IMR-90 (cell line): Measurements from ENCODE around the gene ZNHIT6. TPM values are rescaled to one million over a fixed set of nuclear protein-coding genes. Genes with fewer than 3 reads are reported as not detected.
"Not testable (repeated sequence)": the region's sequence is repeated elsewhere in the genome, so short reads cannot be mapped to it uniquely, and the experiment has no call there.

Source experiments
- ATAC-seq: fragments of 200-7000 bp; cut with Tn5 transposase; 2 replicates; pipeline ENCODE4 v1.9.1; 2020; ENCODE audit warnings: low read depth, mild to moderate bottlenecking, moderate library complexity
- BruUV-seq: library from RNA; stranded (reverse); fragments of 400-500 nt; replicated peaks from 2 replicates; lab custom pipeline; 2021; lab: Mats Ljungman, UMichigan
- CTCF ChIA-PET: fragments of 300-600 bp; formaldehyde crosslinking; extraction: SDS; loops from one replicate; lab custom pipeline; 2021; ENCODE audit warnings: antibody characterized with exemption; lab: Yijun Ruan, JAX
- POLR2A ChIA-PET: fragments of 300-600 bp; sonication (Branson Sonifier 250); formaldehyde crosslinking; loops from one replicate; lab custom pipeline; 2022; ENCODE audit warnings: antibody characterized with exemption; ENCODE audit not compliant: unreplicated experiment; lab: Charles Lee
- DNase-seq: peaks from one replicate; pipeline ENCODE4 v3.0.0; 2013
- H2AFZ ChIP-seq: replicated peaks from 2 replicates; pipeline ENCODE3; 2013; ENCODE audit warnings: low read length, mild to moderate bottlenecking; ENCODE audit not compliant: poor library complexity
- H2AK5ac ChIP-seq: 2 replicates; pipeline ENCODE4 v1.6.1; 2013; ENCODE audit warnings: low read depth, low read length, inconsistent platforms
- H2AK9ac ChIP-seq: replicated peaks from 2 replicates; pipeline ENCODE3; 2013; ENCODE audit warnings: mild to moderate bottlenecking, low read depth, low read length, moderate library complexity; ENCODE audit not compliant: poor library complexity
- H2BK120ac ChIP-seq: 2 replicates; pipeline ENCODE4 v1.6.1; 2013; ENCODE audit warnings: low read depth, low read length, inconsistent platforms
- H2BK15ac ChIP-seq: 3 replicates; pipeline ENCODE4 v1.6.1; 2013; ENCODE audit warnings: low read depth, low read length, inconsistent platforms
- H2BK20ac ChIP-seq: 2 replicates; pipeline ENCODE4 v1.6.1; 2013; ENCODE audit warnings: low read depth, mild to moderate bottlenecking, inconsistent platforms, low read length, moderate library complexity
- H2BK5ac ChIP-seq: 2 replicates; pipeline ENCODE4 v1.6.1; 2013; ENCODE audit warnings: mild to moderate bottlenecking, low read depth, low read length, inconsistent platforms; ENCODE audit not compliant: poor library complexity, severe bottlenecking
- H3K14ac ChIP-seq: replicated peaks from 2 replicates; pipeline ENCODE4 v1.6.1; 2013; ENCODE audit warnings: low read depth, low read length, inconsistent platforms
- H3K18ac ChIP-seq: 2 replicates; pipeline ENCODE4 v1.6.1; 2013; ENCODE audit warnings: low read depth, low read length, control low read depth
- H3K23ac ChIP-seq: 2 replicates; pipeline ENCODE4 v1.6.1; 2013; ENCODE audit warnings: low read depth, low read length, inconsistent platforms
- H3K27ac ChIP-seq: 2 replicates; pipeline ENCODE4 v1.5.1; 2013; ENCODE audit warnings: mild to moderate bottlenecking, control low read depth, low read length; ENCODE audit not compliant: insufficient read depth
- H3K27me3 ChIP-seq: 2 replicates; pipeline ENCODE4 v1.6.1; 2013; ENCODE audit warnings: low read length; ENCODE audit not compliant: control insufficient read depth, insufficient read depth
- H3K36me3 ChIP-seq: 2 replicates; pipeline ENCODE4 v1.6.1; 2013; ENCODE audit warnings: low read length, mixed read lengths; ENCODE audit not compliant: control insufficient read depth, insufficient read depth
- H3K4ac ChIP-seq: 2 replicates; pipeline ENCODE4 v1.6.1; 2013; ENCODE audit warnings: low read depth, low read length, inconsistent platforms
- H3K4me1 ChIP-seq: 2 replicates; pipeline ENCODE4 v1.6.1; 2013; ENCODE audit warnings: low read length, mixed read lengths; ENCODE audit not compliant: control insufficient read depth, insufficient read depth
- H3K4me2 ChIP-seq: 2 replicates; pipeline ENCODE4 v1.6.1; 2013; ENCODE audit warnings: low read depth, mild to moderate bottlenecking, control low read depth, low read length, moderate library complexity
- H3K4me3 ChIP-seq: 2 replicates; pipeline ENCODE4 v1.5.1; 2013; ENCODE audit warnings: low read depth, mild to moderate bottlenecking, control low read depth, low read length, moderate library complexity; ENCODE audit not compliant: insufficient read depth
- H3K56ac ChIP-seq: 2 replicates; pipeline ENCODE4 v1.6.1; 2013; ENCODE audit warnings: low read length, inconsistent platforms; ENCODE audit not compliant: insufficient read depth; ENCODE audit errors: extremely low read depth
- H3K79me1 ChIP-seq, 2 experiments: 2 replicates each; pipeline ENCODE4 v1.6.1; 2013; ENCODE audit warnings: low read length in 2 of 2, inconsistent platforms in 1 of 2, low read depth in 1 of 2
- H3K9ac ChIP-seq: 2 replicates; pipeline ENCODE4 v1.6.1; 2013; ENCODE audit warnings: low read depth, low read length, control low read depth
- H3K9me1 ChIP-seq: 2 replicates; pipeline ENCODE4 v1.6.1; 2013; ENCODE audit warnings: low read length, inconsistent platforms; ENCODE audit not compliant: insufficient read depth
- H3K9me3 ChIP-seq: 2 replicates; pipeline ENCODE4 v1.6.1; 2013; ENCODE audit warnings: low read length; ENCODE audit not compliant: control insufficient read depth, insufficient read depth
- H4K20me1 ChIP-seq: 2 replicates; pipeline ENCODE4 v1.6.1; 2013; ENCODE audit warnings: low read length, inconsistent platforms; ENCODE audit not compliant: insufficient read depth
- H4K5ac ChIP-seq: 2 replicates; pipeline ENCODE4 v1.6.1; 2013; ENCODE audit warnings: mild to moderate bottlenecking, low read depth, low read length, control low read depth
- H4K8ac ChIP-seq, 2 experiments: 2 replicates each; pipeline ENCODE4 v1.6.1; 2013; ENCODE audit warnings: low read depth in 2 of 2, low read length in 2 of 2, control low read depth in 1 of 2, inconsistent platforms in 1 of 2
- H4K91ac ChIP-seq: 2 replicates; pipeline ENCODE4 v1.6.1; 2013; ENCODE audit warnings: low read depth, low read length, inconsistent platforms; ENCODE audit not compliant: insufficient read depth
- CHD1 ChIP-seq: IDR thresholded peaks from 2 replicates; pipeline ENCODE4 v1.6.1; 2012; ENCODE audit warnings: low read depth, low read length, improper control_type of control experiment
- NFE2L2 ChIP-seq: fragments of 150-350 bp; IDR thresholded peaks from 2 replicates; pipeline ENCODE4 v1.6.1; 2016; ENCODE audit warnings: low read depth, mild to moderate bottlenecking, low read length
- RAD21 ChIP-seq: IDR thresholded peaks from 2 replicates; pipeline ENCODE4 v1.6.1; 2012; ENCODE audit warnings: low read length, improper control_type of control experiment
- WGBS, 2 experiments: methylation state at CpG; one replicate each; pipeline versions ENCODE4 v1.1.5 to v1.1.7; 2013; ENCODE audit warnings: missing lambda C conversion rate in 2 of 2; ENCODE audit not compliant: insufficient read length in 1 of 2; ENCODE audit errors: extremely low coverage in 2 of 2; 5-methylcytosine and 5-hydroxymethylcytosine counted together
- dilution Hi-C: fragments of 300-500 bp; cut with HindIII; formaldehyde crosslinking; loops from one replicate; pipeline ENCODE4 v1.14.3; 2018; ENCODE audit warnings: low sequenced_read_pairs; ENCODE audit not compliant: unreplicated experiment
- in situ Hi-C: fragments of 300-500 bp; cut with MboI; formaldehyde crosslinking; loops from 3 replicates; pipeline ENCODE4 v1.14.3; 2019; ENCODE audit warnings: low sequenced_read_pairs, inconsistent platforms, mixed read lengths
- intact Hi-C: fragments of 100-400 bp; cut with micrococcal nuclease; formaldehyde crosslinking; loops from 2 replicates; pipeline ENCODE4 v1.10.0; 2022
- polyA plus RNA-seq, 3 experiments: library from polyadenylated mRNA; depleted of rRNA; stranded (reverse); fragments of >200 nt; gene quantifications; 2 replicates each; pipeline ENCODE4 v1.2.3, GENCODE V29; 2012; ENCODE audit warnings: low replicate concordance in 1 of 3
- total RNA-seq: library from RNA; depleted of rRNA; stranded (reverse); fragments of >200 nt; gene quantifications from 2 replicates; pipeline ENCODE4 v1.2.3, GENCODE V29; 2012
- TF ChIP-seq, protein P1 (sequence below): conservative IDR thresholded peaks from 2 replicates; pipeline ENCODE4 v1.5.1; 2012; ENCODE audit warnings: mild to moderate bottlenecking, low read depth, low read length, improper control_type of control experiment

The ZNHIT6 gene
- total and polyA plus RNA-seq, 2 of the 4 experiments (the other 2 are of a cell fraction): 9.0 to 13.7 TPM

DNA sequence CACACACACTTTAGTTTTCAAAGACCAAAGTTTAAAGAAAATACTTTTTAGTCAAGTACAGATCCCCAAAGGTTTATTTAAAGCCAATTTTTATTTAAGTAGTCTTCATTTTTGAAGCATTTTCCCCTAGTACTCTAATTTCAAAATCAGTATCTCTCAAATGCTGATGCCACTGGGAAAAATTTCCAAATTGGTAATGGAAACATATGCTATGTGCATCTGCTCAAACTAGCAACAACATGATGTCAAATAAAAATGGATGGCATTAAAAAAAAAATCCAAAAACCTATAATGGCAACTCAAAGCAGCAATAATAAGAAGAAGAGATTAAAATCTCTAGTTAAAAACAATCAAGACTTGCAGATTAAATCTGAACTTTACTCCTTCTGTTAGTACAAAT, 58.6 kb downstream of the ZNHIT6 start:
- no peaks in the 10 kb centered on the region for H4K20me1 ChIP-seq
- ChIA-PET CTCF (no interaction called here), POLR2A (no interaction called here)
- peaks cover 5% of the 10 kb centered on the region for H3K9me3 ChIP-seq
- no peak overlapping the region for H4K5ac ChIP-seq
- no peak overlapping the region for H2BK20ac ChIP-seq
- intact Hi-C loops: no loop called here
- H3K4ac ChIP-seq: no peak overlapping the region
- no peak overlapping the region for H4K8ac ChIP-seq
- ATAC-seq (no peak), DNase-seq (no peak)
- peaks cover 0 to 16% of the 10 kb centered on the region in 2 experiments; a peak in 3 of 4 replicates for H3K79me1 ChIP-seq
- H3K18ac ChIP-seq: no peak overlapping the region
- in situ Hi-C loops: no loop called here
- peaks cover 4% of the 10 kb centered on the region for H3K4me1 ChIP-seq
- H3K9ac ChIP-seq: no peak overlapping the region
- peaks cover 6% of the 10 kb centered on the region for H3K36me3 ChIP-seq
- H3K4me2 ChIP-seq: no peak overlapping the region
- H3K27me3 ChIP-seq: no peaks in the 10 kb centered on the region
- no peak overlapping the region for H3K23ac ChIP-seq
- dilution Hi-C loops: no loop called here
- no peak overlapping the region for H3K14ac ChIP-seq
- peaks cover 5% of the 10 kb centered on the region for H3K9me1 ChIP-seq
- no peak overlapping the region for H2BK15ac ChIP-seq
- no peak overlapping the region for H2AFZ ChIP-seq
- no peak overlapping the region for H3K27ac ChIP-seq
- H3K56ac ChIP-seq: no peak overlapping the region
- BruUV-seq: no TSS peak
- no peak overlapping the region for H2BK5ac ChIP-seq
- H4K91ac ChIP-seq: no peak overlapping the region
- H2AK9ac ChIP-seq: no peak overlapping the region
- no peak overlapping the region for H2BK120ac ChIP-seq
- TF ChIP-seq NFE2L2: no peak
- TF ChIP-seq, protein P1, sequence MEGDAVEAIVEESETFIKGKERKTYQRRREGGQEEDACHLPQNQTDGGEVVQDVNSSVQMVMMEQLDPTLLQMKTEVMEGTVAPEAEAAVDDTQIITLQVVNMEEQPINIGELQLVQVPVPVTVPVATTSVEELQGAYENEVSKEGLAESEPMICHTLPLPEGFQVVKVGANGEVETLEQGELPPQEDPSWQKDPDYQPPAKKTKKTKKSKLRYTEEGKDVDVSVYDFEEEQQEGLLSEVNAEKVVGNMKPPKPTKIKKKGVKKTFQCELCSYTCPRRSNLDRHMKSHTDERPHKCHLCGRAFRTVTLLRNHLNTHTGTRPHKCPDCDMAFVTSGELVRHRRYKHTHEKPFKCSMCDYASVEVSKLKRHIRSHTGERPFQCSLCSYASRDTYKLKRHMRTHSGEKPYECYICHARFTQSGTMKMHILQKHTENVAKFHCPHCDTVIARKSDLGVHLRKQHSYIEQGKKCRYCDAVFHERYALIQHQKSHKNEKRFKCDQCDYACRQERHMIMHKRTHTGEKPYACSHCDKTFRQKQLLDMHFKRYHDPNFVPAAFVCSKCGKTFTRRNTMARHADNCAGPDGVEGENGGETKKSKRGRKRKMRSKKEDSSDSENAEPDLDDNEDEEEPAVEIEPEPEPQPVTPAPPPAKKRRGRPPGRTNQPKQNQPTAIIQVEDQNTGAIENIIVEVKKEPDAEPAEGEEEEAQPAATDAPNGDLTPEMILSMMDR: no peak
- no peak for TF ChIP-seq RAD21
- TF ChIP-seq CHD1: no peak
- H3K4me3 ChIP-seq: no peak overlapping the region
- H2AK5ac ChIP-seq: no peak overlapping the region

DNA sequence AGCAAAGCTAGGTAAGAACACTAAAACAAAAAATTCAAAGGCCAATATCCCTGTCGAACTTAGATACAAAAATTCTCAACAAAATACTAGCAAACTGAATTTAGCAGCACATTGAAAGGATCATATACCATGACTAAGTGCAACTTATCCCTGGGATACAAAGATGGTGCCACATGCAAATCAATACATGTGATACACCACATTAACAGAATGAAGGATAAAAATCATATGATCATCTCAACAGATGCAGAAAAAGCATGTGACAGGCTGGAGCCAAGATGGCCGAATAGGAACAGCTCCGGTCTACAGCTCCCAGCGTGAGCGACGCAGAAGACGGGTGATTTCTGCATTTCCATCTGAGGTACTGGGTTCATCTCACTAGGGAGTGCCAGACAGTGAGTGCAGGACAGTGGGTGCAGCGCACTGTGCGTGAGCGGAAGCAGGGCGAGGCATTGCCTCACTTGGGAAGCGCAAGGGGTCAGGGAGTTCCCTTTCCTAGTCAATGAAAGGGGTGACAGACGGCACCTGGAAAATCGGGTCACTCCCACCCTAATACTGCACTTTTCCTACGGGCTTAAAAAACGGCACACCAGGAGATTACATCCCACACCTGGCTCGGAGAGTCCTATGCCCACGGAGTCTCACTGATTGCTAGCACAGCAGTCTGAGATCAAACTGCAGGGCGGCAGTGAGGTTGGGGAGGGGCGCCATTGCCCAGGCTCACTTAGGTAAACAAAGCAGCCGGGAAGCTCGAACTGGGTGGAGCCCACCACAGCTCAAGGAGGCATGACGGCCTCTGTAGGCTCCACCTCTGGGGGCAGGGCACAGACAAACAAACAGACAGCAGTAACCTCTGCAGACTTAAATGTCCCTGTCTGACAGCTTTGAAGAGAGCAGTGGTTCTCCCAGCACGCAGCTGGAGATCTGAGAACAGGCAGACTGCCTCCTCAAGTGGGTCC, 66.4 kb downstream of the ZNHIT6 start:
- H2AK5ac ChIP-seq, H4K91ac ChIP-seq, H3K4me2 ChIP-seq, ATAC-seq, H3K36me3 ChIP-seq, H4K8ac ChIP-seq, H3K27me3 ChIP-seq, H2AFZ ChIP-seq, in situ Hi-C loops, H3K9ac ChIP-seq, H3K18ac ChIP-seq, H2BK15ac ChIP-seq, DNase-seq, H3K27ac ChIP-seq, BruUV-seq, intact Hi-C loops, H2BK20ac ChIP-seq, H4K5ac ChIP-seq, H3K79me1 ChIP-seq, H3K4ac ChIP-seq, H3K23ac ChIP-seq, H2AK9ac ChIP-seq, H3K14ac ChIP-seq, CTCF ChIA-PET, H3K9me1 ChIP-seq, H4K20me1 ChIP-seq, dilution Hi-C loops, POLR2A ChIA-PET, H2BK120ac ChIP-seq, H3K4me3 ChIP-seq, H3K56ac ChIP-seq, H3K4me1 ChIP-seq, H2BK5ac ChIP-seq: not testable (repeated sequence)
- WGBS, 2 experiments: 100% methylated on average over 2 of the region's 24 CpGs; no CpG with 5 or more reads in 1 of the 2 experiments
- peaks cover 12% of the 10 kb centered on the region for H3K9me3 ChIP-seq
